ENCODE results near the gene EREG. TPM values are rescaled to one million over a fixed set of nuclear protein-coding genes. Genes with fewer than 3 reads are reported as not detected.
"Not testable (repeated sequence)": the region's sequence is repeated elsewhere in the genome, so short reads cannot be mapped to it uniquely, and the experiment has no call there.

The EREG gene
- 4.1 TPM for total RNA-seq
- long read RNA-seq, partial matches to known transcripts, result 0 of 1 reads
- long read RNA-seq, other reads (novel, unspliced or antisense), result 0 of 1 reads

GRCh38 chr4:74364652-74365491 lies at the start of gene EREG:
Gene EREG, plus strand, starts transcription at chr4:74365145. Its CDS starts 164 bp downstream, at chr4:74365309.
- no peak for DNase-seq (ENCODE audit: low spot score)

GRCh38 chr4:74315376-74315775 lies 49.6 kb upstream of the EREG start:
- DNase-seq (ENCODE audit: low spot score), result no peak

DNA sequence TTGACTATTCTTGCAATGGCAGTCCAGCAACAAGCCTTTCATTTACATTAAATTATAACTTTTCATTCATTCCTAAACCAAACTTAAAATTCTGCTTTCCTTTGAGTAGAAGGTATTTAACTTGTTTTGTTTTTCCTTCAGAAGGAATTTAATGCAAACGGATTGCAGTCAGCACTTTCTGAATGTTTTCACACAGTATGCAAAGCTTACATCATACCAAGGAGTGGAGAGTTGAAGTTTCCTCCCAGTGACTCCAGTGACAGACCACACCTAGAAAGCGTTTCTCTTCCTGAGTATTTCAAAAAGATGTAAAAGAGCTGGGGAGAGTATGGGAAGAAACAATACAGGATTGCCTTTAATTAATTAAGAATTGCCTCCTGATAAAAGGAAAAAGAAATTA lies 48.5 kb upstream of the EREG start:
- DNase-seq (ENCODE audit: low spot score), result no peak

DNA sequence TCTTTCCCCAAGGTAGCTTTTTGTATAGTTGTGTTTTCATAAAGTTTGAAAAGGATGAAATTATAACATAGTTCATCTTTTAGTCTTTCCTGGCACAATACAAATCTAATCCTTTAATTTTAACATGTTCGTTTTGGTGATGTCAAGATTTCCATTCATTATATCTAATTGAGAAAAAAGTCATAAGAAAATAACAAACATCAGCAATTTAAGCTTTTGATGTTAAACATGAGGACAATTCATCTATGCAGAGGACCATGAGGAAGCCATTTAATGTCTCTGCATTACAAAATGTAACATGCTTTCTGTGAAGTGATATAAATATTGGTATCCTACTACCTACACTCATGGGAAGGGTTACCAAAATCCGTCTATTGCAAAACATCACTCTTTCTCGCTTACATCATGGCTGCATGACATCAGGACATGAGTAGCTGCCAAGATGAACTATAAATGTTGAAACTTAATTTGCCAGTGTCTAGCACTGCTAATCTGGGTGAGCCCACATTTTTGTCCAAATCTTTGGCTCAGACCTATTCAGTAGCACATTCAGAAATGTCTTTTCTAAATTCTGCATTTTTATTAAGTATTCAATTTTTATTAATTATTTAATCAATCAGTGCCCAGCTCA lies 47.2 kb upstream of the EREG start:
- DNase-seq (ENCODE audit: low spot score), result no peak

DNA sequence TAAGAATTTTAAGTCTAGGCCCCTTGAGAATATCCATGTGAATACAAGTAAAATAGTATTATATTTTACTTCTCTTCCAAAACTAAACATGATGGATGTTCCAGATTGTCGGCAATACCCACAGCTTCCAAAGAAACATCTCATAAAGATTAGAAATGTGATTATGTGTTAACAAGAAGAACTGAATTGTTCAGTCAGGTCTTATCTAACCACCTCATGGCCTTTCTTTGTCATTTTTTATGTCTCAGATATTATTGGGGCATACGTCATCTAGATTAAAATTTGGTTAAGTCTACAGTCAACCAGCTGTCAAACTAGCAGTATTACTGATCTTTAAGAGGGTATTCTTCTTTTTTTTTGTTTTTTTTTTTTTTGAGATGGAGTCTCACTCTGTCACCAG lies 46.7 kb upstream of the EREG start:
- no peak for DNase-seq (ENCODE audit: low spot score)

- no peak for DNase-seq (ENCODE audit: low spot score)
Measured at GRCh38 chr4:74319470-74319869, 45.5 kb upstream of the EREG start.

GRCh38 chr4:74320559-74321118 lies 44.3 kb upstream of the EREG start:
- no peak for DNase-seq (ENCODE audit: low spot score)

- no peak for DNase-seq (ENCODE audit: low spot score)
Measured at GRCh38 chr4:74322301-74322700, 42.6 kb upstream of the EREG start.

DNA sequence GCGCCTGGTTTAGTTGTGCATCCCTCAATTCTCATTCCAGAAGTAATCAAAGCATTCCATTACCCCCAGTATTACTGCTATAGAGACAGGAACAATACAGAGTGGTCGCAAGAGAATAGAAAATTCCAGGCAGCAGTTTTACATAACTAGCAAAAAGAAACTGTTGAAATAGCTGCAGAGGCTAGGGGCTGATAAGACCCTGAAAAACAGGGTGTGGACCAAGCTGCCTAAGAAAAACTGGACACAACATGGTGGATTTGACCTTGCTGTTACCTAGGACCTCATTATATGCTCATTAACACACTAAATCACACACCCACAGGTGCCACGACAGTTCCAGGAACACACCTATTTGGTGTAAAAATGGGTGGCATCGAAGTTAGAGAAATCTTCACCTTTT lies 41.3 kb upstream of the EREG start:
- no peak for DNase-seq (ENCODE audit: low spot score)

DNA sequence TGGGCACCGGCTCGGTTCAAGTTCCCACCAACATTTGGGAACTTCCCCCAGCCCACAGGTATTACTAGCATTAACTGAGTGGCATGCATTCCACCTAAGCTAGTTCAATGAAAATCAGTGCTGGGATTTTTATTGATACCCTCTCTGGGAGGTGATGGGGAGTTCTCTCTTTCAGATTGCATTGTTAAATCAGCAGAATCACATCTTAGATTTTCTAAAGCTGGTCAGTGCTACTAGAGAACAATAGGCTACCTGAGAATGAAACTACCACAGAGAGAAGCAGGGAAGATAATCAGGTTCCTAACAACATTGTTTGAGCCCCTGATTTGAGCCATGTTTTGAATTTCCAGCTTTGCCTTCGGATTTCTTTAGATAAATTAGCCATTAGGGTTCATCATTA lies 40.7 kb upstream of the EREG start:
- DNase-seq (ENCODE audit: low spot score), result no peak

DNA sequence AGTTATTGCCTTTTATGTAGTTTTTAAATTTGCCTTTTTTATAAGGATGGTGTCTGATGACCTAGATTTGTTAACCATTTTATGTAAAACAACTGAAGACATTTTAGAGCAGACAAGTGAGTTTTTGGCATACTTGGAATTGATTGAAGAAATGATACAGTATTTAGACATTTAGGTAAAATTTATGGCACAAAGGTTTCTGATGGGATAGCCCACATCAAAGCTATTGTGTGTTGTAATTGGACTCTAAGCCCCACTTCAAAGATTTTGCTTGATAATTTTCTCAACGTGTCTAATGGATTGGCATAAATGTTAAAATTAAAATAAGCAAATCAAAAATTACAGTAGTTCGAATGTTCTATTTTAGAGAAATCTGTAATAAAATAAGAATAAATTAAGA lies 39.1 kb upstream of the EREG start:
- no peak for DNase-seq (ENCODE audit: low spot score)

DNA sequence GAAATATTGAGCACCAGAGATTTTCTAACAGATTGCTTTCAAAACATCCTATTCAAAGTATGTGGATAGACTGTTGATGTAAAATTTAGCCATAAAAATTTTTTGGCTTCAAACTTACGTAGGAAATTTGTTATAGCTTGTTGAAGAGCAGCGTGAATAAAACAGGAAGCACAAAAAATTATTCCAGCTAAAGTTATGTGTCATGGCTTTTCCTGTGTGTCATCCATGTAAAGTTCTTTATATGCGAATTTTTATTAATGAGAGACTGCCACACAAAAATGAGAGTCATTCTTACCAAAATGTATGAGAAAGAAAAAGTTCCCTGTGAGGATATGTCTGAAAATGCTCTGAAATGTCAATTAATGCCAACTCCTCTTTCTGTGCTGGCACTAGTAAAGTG lies 37.2 kb upstream of the EREG start:
- DNase-seq (ENCODE audit: low spot score), result no peak

DNA sequence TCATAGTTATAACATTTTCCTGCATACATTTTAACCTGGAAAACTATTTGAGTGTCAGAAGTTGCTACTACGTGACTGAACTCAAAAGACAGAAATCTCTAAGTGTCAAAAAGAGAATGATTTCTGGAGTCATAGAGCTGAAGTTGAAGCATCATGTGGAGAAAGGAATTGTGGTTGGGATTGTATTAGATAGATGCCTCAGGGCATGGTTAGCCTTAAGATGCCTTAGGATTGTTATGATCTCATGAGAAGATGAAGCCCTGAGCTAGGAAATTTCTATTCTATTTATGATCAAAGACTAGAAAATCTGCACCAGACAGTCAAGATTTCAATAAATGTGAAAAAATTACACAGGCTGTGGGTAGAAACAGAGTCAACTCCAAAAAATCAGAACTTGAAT lies 36.4 kb upstream of the EREG start:
- DNase-seq (ENCODE audit: low spot score), result no peak

GRCh38 chr4:74329307-74329706 lies 35.6 kb upstream of the EREG start:
- DNase-seq (ENCODE audit: low spot score), result no peak

- DNase-seq (ENCODE audit: low spot score), result no peak
Measured at GRCh38 chr4:74330295-74330750, 34.6 kb upstream of the EREG start.

GRCh38 chr4:74331252-74331651 lies 33.7 kb upstream of the EREG start:
- no peak for DNase-seq (ENCODE audit: low spot score)

GRCh38 chr4:74331944-74332343 lies 33.0 kb upstream of the EREG start:
- DNase-seq (ENCODE audit: low spot score), result no peak

GRCh38 chr4:74334636-74335035 lies 30.3 kb upstream of the EREG start:
- DNase-seq (ENCODE audit: low spot score), result no peak

DNA sequence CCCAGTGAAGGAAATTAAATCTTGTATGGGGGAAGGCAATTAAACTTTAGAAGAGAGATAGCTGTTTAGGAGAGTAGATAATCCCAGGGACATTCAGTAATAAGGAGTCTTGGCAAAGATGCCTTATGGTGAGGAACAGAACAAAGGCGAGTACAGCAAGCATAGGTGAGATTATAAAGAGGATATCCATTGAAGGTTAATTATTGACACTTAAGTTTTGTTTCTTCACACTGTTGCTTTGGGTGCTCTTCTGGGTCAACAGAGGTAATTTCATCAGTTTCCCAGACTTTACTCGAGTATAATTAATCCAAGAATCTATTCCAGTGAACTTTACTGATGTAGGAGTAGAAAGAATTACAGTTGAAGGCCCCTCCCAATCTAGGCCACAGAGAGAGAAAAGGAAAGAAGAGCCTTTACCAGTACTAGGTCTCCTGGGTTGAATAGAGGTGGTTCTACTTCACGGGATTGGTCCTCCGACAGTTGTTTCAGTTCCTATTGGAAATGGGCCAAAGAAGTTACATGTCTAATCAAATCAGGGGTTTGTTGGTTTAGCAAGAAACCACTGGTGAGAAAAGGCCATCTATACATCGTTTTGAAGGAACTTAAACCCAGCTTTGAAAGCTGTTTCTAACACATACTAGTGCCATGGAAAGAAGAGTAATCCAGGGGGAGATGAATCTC lies 29.5 kb upstream of the EREG start:
- DNase-seq (ENCODE audit: low spot score), result no peak

DNA sequence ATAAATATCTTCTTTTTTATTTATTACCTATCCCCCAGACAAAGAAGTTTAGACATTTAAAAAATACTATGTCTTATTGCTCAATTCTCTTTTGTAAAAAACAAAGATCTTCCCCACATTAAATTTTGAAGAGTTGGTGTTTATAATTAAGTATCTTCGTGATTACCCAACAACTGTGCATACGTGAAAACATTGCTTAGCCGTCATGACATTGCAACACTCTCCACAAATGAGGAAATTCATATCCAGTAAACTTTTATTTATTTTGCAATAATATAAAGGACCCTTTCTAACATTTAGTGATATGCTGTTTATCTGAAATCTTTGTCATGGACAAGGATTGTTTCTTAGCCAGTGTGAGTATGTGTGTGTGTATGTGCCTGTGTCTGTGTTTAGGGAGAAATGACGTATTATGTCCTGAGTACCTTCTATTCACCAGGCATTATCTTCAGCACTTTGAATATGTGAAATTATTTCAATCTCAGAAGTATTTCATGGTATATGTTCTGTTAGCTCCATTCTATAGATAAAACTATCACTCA lies 26.1 kb upstream of the EREG start:
- DNase-seq (ENCODE audit: low spot score), result no peak

DNA sequence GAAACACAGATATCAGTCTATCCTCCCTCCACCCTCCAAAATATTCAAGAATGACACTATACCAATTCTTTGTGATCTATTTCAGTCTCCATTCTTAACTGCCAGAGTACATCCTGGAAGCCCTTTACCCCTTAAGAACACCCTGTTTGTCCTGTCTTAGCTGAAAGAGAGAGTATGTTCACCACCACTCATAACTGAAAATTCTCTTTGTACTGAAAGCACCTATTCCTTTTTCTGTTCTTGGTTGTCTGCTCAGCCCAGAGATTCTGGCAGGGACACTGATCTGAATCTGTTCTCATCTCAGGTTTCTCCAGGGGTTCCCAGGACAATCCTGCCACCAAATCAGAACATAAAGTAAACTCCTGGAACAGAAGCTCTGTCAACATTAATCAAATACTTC lies 25.4 kb upstream of the EREG start:
- DNase-seq (ENCODE audit: low spot score), result no peak

DNA sequence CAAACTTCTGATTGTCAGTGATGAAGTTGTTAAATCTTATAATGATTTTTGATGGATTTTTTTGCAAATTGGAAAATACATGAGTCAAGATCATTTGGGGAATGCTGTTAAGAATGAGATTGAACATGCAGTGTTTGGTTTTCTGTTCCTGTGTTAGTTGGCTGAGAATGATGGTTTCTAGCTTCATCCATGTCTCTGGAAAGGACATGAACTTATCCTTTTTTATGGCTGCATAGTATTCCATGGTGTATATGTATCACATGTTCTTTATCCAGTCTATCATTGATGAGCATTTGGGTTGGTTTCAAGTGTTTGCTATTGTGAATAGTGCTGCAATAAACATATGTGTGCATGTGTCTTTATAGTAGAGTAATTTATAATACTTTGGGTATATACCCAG lies 24.5 kb upstream of the EREG start:
- not testable (repeated sequence) for DNase-seq (ENCODE audit: low spot score)

Data from mesenteric fat pad (tissue), 1 donor.